Osteoblast (primary cell): Measurements from ENCODE around the gene C11orf91. TPM values are rescaled to one million over a fixed set of nuclear protein-coding genes. Genes with fewer than 3 reads are reported as not detected.

ENCODE experiments used
- DNase-seq: peaks from one replicate; pipeline ENCODE4 v3.0.0; 2011; ENCODE audit warnings: low spot score, mixed read lengths; ENCODE audit not compliant: insufficient read length; ENCODE audit errors: missing footprints
- H2AFZ ChIP-seq: 2 replicates; pipeline ENCODE4 v1.6.0; 2011; ENCODE audit warnings: mild to moderate bottlenecking, low read length
- H3K27ac ChIP-seq: 2 replicates; pipeline ENCODE4 v1.5.1; 2011; ENCODE audit warnings: mild to moderate bottlenecking, low read depth, low read length, moderate library complexity
- H3K27me3 ChIP-seq: 2 replicates; pipeline ENCODE4 v1.6.0; 2012; ENCODE audit warnings: mild to moderate bottlenecking, control low read depth, inconsistent platforms, low read length, moderate library complexity; ENCODE audit not compliant: insufficient read depth
- H3K36me3 ChIP-seq: 2 replicates; pipeline ENCODE4 v1.5.1; 2011; ENCODE audit warnings: mild to moderate bottlenecking, low read length, control low read depth, moderate library complexity; ENCODE audit not compliant: insufficient read depth
- H3K4me1 ChIP-seq: 2 replicates; pipeline ENCODE4 v1.5.1; 2011; ENCODE audit warnings: mild to moderate bottlenecking, low read length, control low read depth, moderate library complexity; ENCODE audit not compliant: insufficient read depth
- H3K4me2 ChIP-seq: 2 replicates; pipeline ENCODE4 v1.6.0; 2011; ENCODE audit warnings: mild to moderate bottlenecking, low read length; ENCODE audit not compliant: insufficient read depth
- H3K4me3 ChIP-seq: fragments of 200-600 bp; sonication (generic); 3 replicates; pipeline ENCODE4 v1.5.1; 2012; ENCODE audit warnings: mild to moderate bottlenecking, low read length, inconsistent platforms; ENCODE audit not compliant: insufficient read depth
- H3K79me2 ChIP-seq: 2 replicates; pipeline ENCODE4 v1.6.0; 2012; ENCODE audit warnings: mild to moderate bottlenecking, low read length, control low read depth, inconsistent platforms; ENCODE audit not compliant: insufficient read depth
- H3K9me3 ChIP-seq: 2 replicates; pipeline ENCODE4 v1.5.1; 2011; ENCODE audit warnings: low read depth, low read length, control low read depth
- H4K20me1 ChIP-seq: 2 replicates; pipeline ENCODE4 v1.6.0; 2012; ENCODE audit warnings: mild to moderate bottlenecking, low read length, control low read depth; ENCODE audit not compliant: insufficient read depth
- CTCF ChIP-seq: IDR thresholded peaks from 2 replicates; pipeline ENCODE4 v1.5.1; 2011; ENCODE audit warnings: mild to moderate bottlenecking, low read depth, low read length, moderate library complexity; ENCODE audit errors: extremely low read depth
- total RNA-seq: library from RNA; depleted of rRNA; stranded (reverse); fragments of >200 nt; gene quantifications from 2 replicates; pipeline ENCODE4 v1.2.3, GENCODE V29; 2012

The C11orf91 gene
- total RNA-seq, 1 donor, result not detected

GRCh38 chr11:33718440-33718839 is 17.8 kb upstream of the C11orf91 start:
- Histone ChIP-seq H3K4me2 (no peak overlapping the region), H3K27me3 (no peaks in the 10 kb centered on the region), H3K27ac (peak overlapping the region; percentile 100), H4K20me1 (peaks cover 19% of the 10 kb centered on the region), H3K36me3 (peaks cover 86% of the 10 kb centered on the region), H3K79me2 (peaks cover 97% of the 10 kb centered on the region), H3K9me3 (no peaks in the 10 kb centered on the region), H2AFZ (no peak overlapping the region), H3K4me1 (peaks cover 28% of the 10 kb centered on the region), H3K4me3 (no peak overlapping the region)
- TF ChIP-seq CTCF, result no peak
- no peak for DNase-seq

- DNase-seq, result no peak
- Histone ChIP-seq H3K9me3 (no peaks in the 10 kb centered on the region), H2AFZ (no peak overlapping the region), H3K79me2 (peaks cover 94% of the 10 kb centered on the region), H3K27me3 (no peaks in the 10 kb centered on the region), H4K20me1 (peaks cover 12% of the 10 kb centered on the region), H3K4me1 (peaks cover 6% of the 10 kb centered on the region), H3K27ac (peak overlapping the region; percentile 30), H3K36me3 (peaks cover 89% of the 10 kb centered on the region), H3K4me3 (no peak overlapping the region), H3K4me2 (no peak overlapping the region)
- peak; percentile 51 for TF ChIP-seq CTCF
Measured at GRCh38 chr11:33716243-33716642, 15.6 kb upstream of the C11orf91 start.

DNA sequence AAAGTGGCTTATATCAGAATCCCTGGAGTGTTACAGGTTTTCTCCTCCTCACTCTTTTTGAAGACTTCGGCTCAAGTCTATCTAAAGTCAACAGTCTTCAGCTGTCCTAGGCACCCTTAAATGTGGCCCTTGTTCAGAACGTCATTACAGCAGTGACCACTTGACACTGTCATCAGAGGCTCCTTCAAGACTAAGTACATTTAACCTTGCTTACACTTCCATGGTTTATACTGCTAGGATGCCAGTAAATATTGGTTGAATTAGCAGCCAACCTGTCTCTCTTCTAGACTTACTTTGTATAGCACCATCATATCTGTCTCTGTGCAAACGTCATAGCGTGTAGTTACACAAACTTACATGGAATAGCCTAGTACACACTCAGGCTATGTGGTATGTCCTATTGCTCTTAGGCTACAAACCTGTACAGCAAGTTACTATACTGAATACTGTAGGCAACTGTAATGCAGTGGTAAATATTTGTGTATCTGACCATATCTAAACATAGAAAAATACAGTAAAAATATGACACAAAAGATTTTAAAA is 13.3 kb upstream of the C11orf91 start:
- peaks cover 87% of the 10 kb centered on the region for H3K36me3 ChIP-seq
- H3K4me3 ChIP-seq, result no peak overlapping the region
- H3K79me2 ChIP-seq, result peaks cover 92% of the 10 kb centered on the region
- H2AFZ ChIP-seq, result no peak overlapping the region
- peaks cover 12% of the 10 kb centered on the region for H4K20me1 ChIP-seq
- H3K4me1 ChIP-seq, result no peaks in the 10 kb centered on the region
- no peak overlapping the region for H3K4me2 ChIP-seq
- no peak for TF ChIP-seq CTCF
- no peaks in the 10 kb centered on the region for H3K27me3 ChIP-seq
- DNase-seq, result no peak
- H3K9me3 ChIP-seq, result no peaks in the 10 kb centered on the region
- H3K27ac ChIP-seq, result peak overlapping the region; percentile 2

- Histone ChIP-seq H3K4me1 (no peaks in the 10 kb centered on the region), H4K20me1 (peaks cover 12% of the 10 kb centered on the region), H3K27me3 (no peaks in the 10 kb centered on the region), H2AFZ (no peak overlapping the region), H3K79me2 (peaks cover 92% of the 10 kb centered on the region), H3K4me2 (no peak overlapping the region), H3K36me3 (peaks cover 86% of the 10 kb centered on the region), H3K9me3 (no peaks in the 10 kb centered on the region), H3K27ac (peak overlapping the region; percentile 0), H3K4me3 (no peak overlapping the region)
- TF ChIP-seq CTCF, result no peak
- no peak for DNase-seq
Measured at GRCh38 chr11:33713151-33713855, 12.7 kb upstream of the C11orf91 start.
